Right lobe of liver (tissue), 6 donors: Measurements from ENCODE around the gene BFSP1. TPM values are rescaled to one million over a fixed set of nuclear protein-coding genes. Genes with fewer than 3 reads are reported as not detected.
A peak's percentile ranks its signal among the peaks of the same experiment; 100 is the strongest.

Experiments used
- ATAC-seq, 4 donors: fragments of 200-7000 bp; cut with Tn5 transposase; one replicate each; pipeline ENCODE4 v1.9.1; 2020; ENCODE audit warnings: mild to moderate bottlenecking in 4 of 4, moderate library complexity in 4 of 4
- DNase-seq, 3 donors: peaks; one replicate each; pipeline ENCODE4 v3.0.0-alpha.2; 2020
- H3K27ac ChIP-seq, 3 donors: fragments of 200-600 bp; one replicate each; pipeline ENCODE4 v1.8.0; 2022
- H3K27me3 ChIP-seq, 2 donors: fragments of 200-600 bp; one replicate each; pipeline ENCODE4 v1.8.0; 2022
- H3K36me3 ChIP-seq, 4 donors: fragments of 200-600 bp; sonication (generic) in 1 of 4; one replicate each; pipeline versions ENCODE4 v1.5.1 to v1.8.0; 2017 to 2022; ENCODE audit warnings: control low read depth in 1 of 4
- H3K4me1 ChIP-seq, 4 donors: fragments of 200-600 bp; sonication (generic) in 1 of 4; one replicate each; pipeline versions ENCODE4 v1.5.1 to v1.8.0; 2017 to 2022; ENCODE audit warnings: control low read depth in 1 of 4
- H3K4me3 ChIP-seq, 3 donors: fragments of 200-600 bp; one replicate each; pipeline ENCODE4 v1.8.0; 2022
- H3K9me3 ChIP-seq, 4 donors: fragments of 200-600 bp; sonication (generic) in 1 of 4; one replicate each; pipeline versions ENCODE4 v1.5.1 to v1.8.0; 2017 to 2022; ENCODE audit warnings: control low read depth in 1 of 4
- CTCF ChIP-seq, 4 donors: fragments of 200-600 bp in 3 of 4; fragments of 450-650 bp in 1 of 4; IDR thresholded peaks; one replicate each; pipeline versions ENCODE4 v1.5.1 to v1.8.0; 2016 to 2022; ENCODE audit warnings: antibody characterized with exemption in 4 of 4, mild to moderate bottlenecking in 2 of 4
- POLR2A ChIP-seq: fragments of 450-650 bp; IDR thresholded peaks from one replicate; pipeline ENCODE4 v1.6.1; 2017; ENCODE audit warnings: antibody characterized with exemption, mild to moderate bottlenecking
- WGBS: methylation state at CpG from one replicate; pipeline ENCODE4 v1.1.6; 2018; ENCODE audit warnings: low coverage, low lambda C conversion rate; ENCODE audit not compliant: insufficient coverage; ENCODE audit errors: missing lambda C conversion rate; 5-methylcytosine and 5-hydroxymethylcytosine counted together
- intact Hi-C, 2 donors: fragments of 100-400 bp; cut with DNase I; formaldehyde crosslinking; loops; one replicate each; pipeline versions ENCODE4 v1.11.2 to v1.14.1; 2022
- total RNA-seq, 6 experiments: library from RNA; depleted of rRNA in 2 of 6; stranded (reverse); fragments of >200 nt in 2 of 6; fragmentation: NEBNext Ultra II Directional in 3 of 6; extraction: Animal tissue kit (Norgen Biotek cat#: 25700) in 3 of 6; gene quantifications; one replicate each; pipeline versions ENCODE4 v1.1.0 to v1.2.4, GENCODE V29; 2016 to 2023
- donor health status: DM: no; HTN: yes; CAD: no.
- donor health status: DM: no; HTN: no; CAD: no.
- donor health status: DM: no; HTN: no; CAD: no.
- donor health status: DM: no; HTN: yes; CAD: no.
- donor health status: DM: no; HTN: yes; CAD: no.

The BFSP1 gene
- total RNA-seq, 6 experiments from 2014 or later = 0.16 to 0.68 (median 0.25) TPM

GRCh38 chr20:17503301-17504065 is 27.7 kb downstream of the BFSP1 start:
- H3K4me1 ChIP-seq = peaks cover 0 to 9% (median 0%) of the 10 kb centered on the region in 4 donors
- no peak for ATAC-seq
- no peak overlapping the region for H3K27ac ChIP-seq
- H3K9me3 ChIP-seq = no peaks in the 10 kb centered on the region
- intact Hi-C loops = no loop called here
- H3K27me3 ChIP-seq = no peaks in the 10 kb centered on the region
- no peak overlapping the region for H3K4me3 ChIP-seq
- TF ChIP-seq CTCF (IDR thresholded peaks at IDR 0.05) (no peak), POLR2A (no peak)
- DNase-seq = peak in 1 of 3 donors; percentile 32
- H3K36me3 ChIP-seq = no peaks in the 10 kb centered on the region
- 67% methylated on average over 3 of the region's 6 CpGs for WGBS

- TF ChIP-seq POLR2A (no peak), CTCF (IDR thresholded peaks at IDR 0.05) (no peak)
- Histone ChIP-seq H3K27me3 (no peaks in the 10 kb centered on the region), H3K4me1 (peaks cover 0 to 9% (median 0%) of the 10 kb centered on the region in 4 donors), H3K36me3 (no peaks in the 10 kb centered on the region), H3K9me3 (no peaks in the 10 kb centered on the region), H3K4me3 (no peak overlapping the region), H3K27ac (no peak overlapping the region)
- ATAC-seq (no peak), DNase-seq (peak in 1 of 3 donors; percentile 18)
- WGBS = 54% methylated on average over 4 of the region's 4 CpGs
- intact Hi-C loops = no loop called here
These were observed 29.1 kb downstream of the BFSP1 start for GRCh38 chr20:17502105-17502504.

GRCh38 chr20:17501701-17502100 is 29.5 kb downstream of the BFSP1 start:
- H3K4me3 ChIP-seq = no peak overlapping the region
- DNase-seq (peak in 1 of 3 donors; percentile 20), ATAC-seq (no peak)
- intact Hi-C loops = no loop called here
- no peaks in the 10 kb centered on the region for H3K27me3 ChIP-seq
- H3K36me3 ChIP-seq = no peaks in the 10 kb centered on the region
- peaks cover 0 to 9% (median 0%) of the 10 kb centered on the region in 4 donors for H3K4me1 ChIP-seq
- H3K27ac ChIP-seq = no peak overlapping the region
- H3K9me3 ChIP-seq = no peaks in the 10 kb centered on the region
- TF ChIP-seq CTCF (IDR thresholded peaks at IDR 0.05) (no peak), POLR2A (no peak)
- 67% methylated on average over 9 of the region's 9 CpGs for WGBS

GRCh38 chr20:17500826-17501225 is 30.4 kb downstream of the BFSP1 start:
- DNase-seq = no peak
- no peaks in the 10 kb centered on the region for H3K36me3 ChIP-seq
- no peak overlapping the region for H3K27ac ChIP-seq
- no peaks in the 10 kb centered on the region for H3K27me3 ChIP-seq
- no peak for ATAC-seq
- H3K4me1 ChIP-seq = peaks cover 0 to 9% (median 0%) of the 10 kb centered on the region in 4 donors
- intact Hi-C loops = no loop called here
- TF ChIP-seq CTCF (IDR thresholded peaks at IDR 0.05) (no peak), POLR2A (no peak)
- 79% methylated on average over 2 of the region's 7 CpGs for WGBS
- H3K4me3 ChIP-seq = no peak overlapping the region
- no peaks in the 10 kb centered on the region for H3K9me3 ChIP-seq
